Raji (cell line): ENCODE measurements around the gene P2RY11.

ENCODE experiments used
- POLR2A ChIP-seq: IDR thresholded peaks from 2 replicates; pipeline ENCODE4 v1.6.1; 2011; ENCODE audit warnings: low read depth, low read length, control low read depth; ENCODE audit not compliant: insufficient read depth

P2RY11 gene

GRCh38 chr19:10106100-10106936 is 5.2 kb upstream of the P2RY11 start, which contains the start of gene PPAN:
PPAN (plus strand) TSS chr19:10106362; CDS start chr19:10106395, 33 bp downstream.
- peak; percentile 91 for TF ChIP-seq POLR2A

- no peak for TF ChIP-seq POLR2A
Measured at GRCh38 chr19:10107254-10107653, 4.2 kb upstream of the P2RY11 start.

GRCh38 chr19:10107817-10108367 is 3.6 kb upstream of the P2RY11 start:
- TF ChIP-seq POLR2A, result no peak

GRCh38 chr19:10109528-10109927 is 2.0 kb upstream of the P2RY11 start:
- no peak for TF ChIP-seq POLR2A

GRCh38 chr19:10110076-10110971 is 1.2 kb upstream of the P2RY11 start:
- no peak for TF ChIP-seq POLR2A

- no peak for TF ChIP-seq POLR2A
Measured at GRCh38 chr19:10110972-10111317, 548 bp upstream of the P2RY11 start.

GRCh38 chr19:10112037-10112761 is 706 bp downstream of the P2RY11 start:
- no peak for TF ChIP-seq POLR2A

GRCh38 chr19:10112895-10113591 is 1.6 kb downstream of the P2RY11 start:
- TF ChIP-seq POLR2A, result peak; percentile 58; the same call in 1 of the 2 replicates

GRCh38 chr19:10113592-10113963 is 2.1 kb downstream of the P2RY11 start:
- peak; percentile 47; the same call in 1 of the 2 replicates for TF ChIP-seq POLR2A

GRCh38 chr19:10113964-10114650 is 2.6 kb downstream of the P2RY11 start:
- no peak for TF ChIP-seq POLR2A

GRCh38 chr19:10114651-10115391 is 3.3 kb downstream of the P2RY11 start:
- no peak; the same call in 1 of the 2 replicates for TF ChIP-seq POLR2A

- peak; percentile 53 for TF ChIP-seq POLR2A
Measured at GRCh38 chr19:10115392-10116084, 4.0 kb downstream of the P2RY11 start.
